Measurements from ENCODE around the gene MAP2K6. TPM values are rescaled to one million over a fixed set of nuclear protein-coding genes. Genes with fewer than 3 reads are reported as not detected.
"Not testable (repeated sequence)": the region's sequence is repeated elsewhere in the genome, so short reads cannot be mapped to it uniquely, and the experiment has no call there.

The MAP2K6 gene
- total RNA-seq, 1 experiment from 2014 or later: 7.3 TPM

DNA sequence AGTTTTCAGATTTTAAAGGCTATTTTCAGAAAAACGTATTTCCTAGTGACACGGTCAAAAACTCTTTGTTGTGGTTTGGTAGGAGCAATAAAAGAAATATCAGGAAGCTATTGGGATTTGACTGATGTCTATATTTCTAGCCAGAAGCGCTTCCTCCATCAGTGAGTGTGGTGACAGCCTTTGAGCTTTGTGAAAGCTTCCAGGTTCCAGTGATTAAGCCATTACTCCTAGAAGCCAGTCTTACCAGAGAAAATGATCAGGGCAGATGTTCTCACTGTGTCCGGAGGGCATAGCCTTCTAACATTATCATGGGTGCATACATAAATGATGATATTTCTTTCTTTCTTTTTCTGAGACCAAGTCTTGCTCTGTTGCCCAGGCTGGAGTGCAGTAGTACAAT, 39.6 kb downstream of the MAP2K6 start:
- DNase-seq (ENCODE audit: low read depth): no peak

GRCh38 chr17:69455040-69455439, 40.5 kb downstream of the MAP2K6 start:
- no peak for DNase-seq (ENCODE audit: low read depth)

GRCh38 chr17:69457603-69458002, 43.1 kb downstream of the MAP2K6 start:
- no peak for DNase-seq (ENCODE audit: low read depth)

- no peak for DNase-seq (ENCODE audit: low read depth)
Observed at GRCh38 chr17:69460963-69461922, 46.7 kb downstream of the MAP2K6 start.

DNA sequence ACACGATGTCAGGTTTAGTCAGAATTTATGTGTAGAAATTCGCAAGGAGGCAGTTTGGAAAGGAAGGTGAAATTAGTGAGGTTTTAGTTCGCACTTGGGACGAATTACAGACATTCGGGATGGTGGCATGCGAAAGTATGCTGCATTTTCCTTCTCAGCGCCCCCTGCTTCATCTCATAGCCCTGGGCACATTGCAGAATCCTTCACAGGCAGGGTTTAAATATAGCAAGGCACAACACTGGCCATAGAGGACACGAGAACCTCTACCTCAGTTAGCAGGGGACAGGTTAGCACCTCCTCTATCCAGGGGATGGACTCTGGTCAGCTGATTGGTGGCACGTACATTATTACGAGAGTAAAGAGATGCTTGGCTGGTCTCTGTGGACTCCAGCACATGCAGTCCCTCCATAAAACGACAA, 47.5 kb downstream of the MAP2K6 start:
- no peak for DNase-seq (ENCODE audit: low read depth)

- no peak for DNase-seq (ENCODE audit: low read depth)
Observed at GRCh38 chr17:69462882-69463281, 48.4 kb downstream of the MAP2K6 start.

GRCh38 chr17:69466451-69466850, 52.0 kb downstream of the MAP2K6 start:
- DNase-seq (ENCODE audit: low read depth): no peak

- DNase-seq (ENCODE audit: low read depth): peak; percentile 76
Observed at GRCh38 chr17:69466905-69467667, 52.6 kb downstream of the MAP2K6 start.

DNA sequence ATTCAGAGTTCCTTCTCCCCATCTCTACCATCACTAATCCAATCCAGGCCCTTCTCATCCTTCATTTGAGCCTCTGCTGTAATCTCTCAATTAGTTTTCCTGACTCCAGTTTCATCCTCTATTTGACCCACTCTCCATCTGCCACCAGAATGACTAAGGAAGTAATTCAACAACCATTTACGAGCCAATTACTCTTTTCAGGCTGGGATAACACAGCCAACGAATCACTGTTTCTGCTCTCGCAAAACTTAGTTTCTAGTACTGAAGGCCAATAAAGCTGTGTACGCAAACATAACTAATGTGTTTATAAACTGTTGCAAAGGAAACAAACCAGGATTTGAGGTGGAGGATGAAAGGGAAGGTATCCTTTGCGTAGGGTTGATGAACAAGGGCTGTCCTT, 53.7 kb downstream of the MAP2K6 start:
- DNase-seq (ENCODE audit: low read depth): no peak

GRCh38 chr17:69470702-69471101, 56.2 kb downstream of the MAP2K6 start:
- no peak for DNase-seq (ENCODE audit: low read depth)

GRCh38 chr17:69471406-69471805, 56.9 kb downstream of the MAP2K6 start:
- DNase-seq (ENCODE audit: low read depth): no peak

GRCh38 chr17:69473841-69474831, 59.6 kb downstream of the MAP2K6 start:
- DNase-seq (ENCODE audit: low read depth): no peak

- DNase-seq (ENCODE audit: low read depth): no peak
Observed at GRCh38 chr17:69477204-69477902, 62.9 kb downstream of the MAP2K6 start.

DNA sequence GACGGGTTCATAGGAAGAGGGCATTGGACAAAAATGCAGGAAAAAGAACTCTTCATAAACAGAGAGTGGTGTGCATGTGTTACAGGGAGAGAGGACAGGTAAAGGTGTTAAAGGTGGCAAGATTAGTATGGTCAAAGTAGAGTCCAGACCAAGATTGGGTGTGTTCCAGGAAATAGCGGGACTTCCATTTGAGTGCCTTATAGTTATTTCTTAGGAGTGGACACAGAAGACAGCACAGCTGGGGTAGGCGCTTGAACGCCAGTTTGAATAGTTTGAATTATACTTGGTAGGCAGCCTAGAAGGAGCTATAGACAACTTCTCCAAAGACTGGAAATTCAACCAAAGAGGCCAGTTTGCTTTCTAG, 63.4 kb downstream of the MAP2K6 start:
- no peak for DNase-seq (ENCODE audit: low read depth)

GRCh38 chr17:69478916-69479315, 64.4 kb downstream of the MAP2K6 start:
- no peak for DNase-seq (ENCODE audit: low read depth)

DNA sequence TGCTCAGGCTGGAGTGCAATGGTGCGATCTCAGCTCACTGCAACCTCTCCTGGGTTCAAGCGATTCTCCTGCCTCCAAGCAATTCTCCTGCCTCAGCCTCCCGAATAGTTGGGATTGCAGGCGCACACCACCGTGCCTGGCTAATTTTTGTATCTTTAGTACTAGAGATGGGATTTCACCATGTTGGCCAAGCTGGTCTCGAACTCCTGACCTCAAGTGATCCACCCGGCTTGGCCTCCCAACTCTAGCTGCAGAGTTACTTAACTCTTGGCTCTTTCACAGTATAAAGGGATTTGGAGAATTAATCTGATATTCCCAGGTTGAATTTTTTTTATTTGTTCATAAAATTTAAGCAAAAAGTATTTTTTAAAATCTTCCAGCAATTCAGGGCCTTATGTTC, 65.3 kb downstream of the MAP2K6 start:
- DNase-seq (ENCODE audit: low read depth): not testable (repeated sequence)

DNA sequence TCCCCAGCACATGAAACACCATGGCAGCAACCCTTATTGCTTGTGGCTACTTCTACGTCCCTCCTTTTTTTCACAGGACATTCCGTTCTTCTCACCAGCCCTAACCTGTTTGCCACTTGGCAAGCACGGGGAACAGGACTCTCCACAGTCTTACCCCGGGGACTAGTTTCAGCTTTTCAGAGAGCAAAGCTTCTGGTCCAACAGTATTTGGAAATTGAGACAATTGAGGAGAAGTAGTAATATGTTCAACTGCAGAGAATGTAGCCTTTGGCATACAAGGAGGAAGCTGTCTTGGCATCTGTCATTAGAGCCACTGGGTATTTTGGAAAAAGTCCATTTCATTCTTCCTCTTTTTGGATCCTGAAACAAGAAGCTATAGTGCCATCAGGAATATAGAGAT, 65.7 kb downstream of the MAP2K6 start:
- no peak for DNase-seq (ENCODE audit: low read depth)

DNA sequence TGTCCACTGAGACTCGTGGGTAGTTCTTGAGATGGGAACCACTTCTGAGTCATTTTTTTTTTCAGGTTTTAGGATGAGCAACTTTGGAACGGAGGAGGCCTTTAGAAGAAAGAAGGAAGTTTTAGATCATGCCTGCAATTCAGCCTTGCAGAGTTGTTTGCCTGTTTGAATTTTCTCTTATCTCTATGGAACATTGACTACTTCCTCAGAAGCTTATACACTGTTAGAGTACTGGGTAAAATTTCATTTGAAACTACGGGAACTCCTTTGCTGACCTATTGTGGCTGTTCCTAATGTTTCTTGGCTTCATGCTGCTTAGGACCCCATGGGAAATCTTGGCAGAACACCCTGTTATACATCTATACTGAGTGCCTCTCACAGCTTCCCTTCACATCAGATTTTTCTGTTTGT, 70.8 kb downstream of the MAP2K6 start:
- DNase-seq (ENCODE audit: low read depth): no peak

DNA sequence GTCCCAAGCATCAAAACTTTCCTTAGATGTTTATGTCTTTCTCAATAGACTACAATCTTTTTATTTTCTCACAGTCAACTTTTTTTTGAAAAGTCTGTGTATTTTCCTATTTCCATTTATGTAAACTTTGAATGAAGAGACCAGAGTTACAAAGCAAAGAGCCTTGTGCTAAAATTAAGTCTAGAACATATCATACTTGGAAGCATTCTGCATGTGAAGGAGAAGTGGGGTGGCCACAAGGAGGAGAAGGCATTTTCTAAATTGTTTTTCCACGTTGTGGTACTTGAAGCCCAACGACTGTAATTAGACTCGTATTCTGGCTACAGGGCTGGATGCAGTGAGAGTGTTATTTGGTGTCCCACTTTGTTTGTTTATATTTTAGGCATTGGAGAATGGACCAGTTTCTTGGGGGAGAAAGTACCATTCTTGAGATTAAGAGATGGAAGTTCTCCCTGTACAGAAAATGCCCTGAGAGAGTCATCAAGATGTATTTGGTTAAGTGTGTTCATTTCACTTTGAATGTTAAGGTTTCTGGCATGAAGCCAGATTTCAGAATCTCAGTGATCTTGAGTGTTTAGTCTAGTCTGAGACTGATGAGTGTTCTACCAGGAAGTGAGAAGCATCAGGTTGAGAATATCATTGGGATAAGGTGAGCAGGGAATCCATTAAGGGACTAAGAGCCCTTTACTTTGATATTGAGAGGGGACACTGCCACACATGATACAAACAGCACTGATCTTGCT, 71.6 kb downstream of the MAP2K6 start:
- no peak for DNase-seq (ENCODE audit: low read depth)

Measured in HT1080 (cell line).